ENCODE data around the gene ZXDC.

The ZXDC gene

GRCh38 chr3:126509597-126510307, 34.1 kb upstream of the ZXDC start:
- no peak overlapping the region for H3K4me3 ChIP-seq (ENCODE audit: low read length)
- no peaks in the 10 kb centered on the region for H3K9me3 ChIP-seq (ENCODE audit: control insufficient read depth, low read depth, low read length)
- H3K27ac ChIP-seq (ENCODE audit: low read length), result no peak overlapping the region
- no peak overlapping the region for H3K9ac ChIP-seq (ENCODE audit: low read length)
- no peaks in the 10 kb centered on the region for H3K27me3 ChIP-seq (ENCODE audit: control insufficient read depth, insufficient read depth, low read length)
- H3K4me1 ChIP-seq (ENCODE audit: control insufficient read depth, low read depth, low read length), result no peaks in the 10 kb centered on the region
- no peaks in the 10 kb centered on the region for H3K36me3 ChIP-seq (ENCODE audit: control insufficient read depth, low read depth, low read length)

GRCh38 chr3:126508564-126508964, 32.9 kb upstream of the ZXDC start:
- no peaks in the 10 kb centered on the region for H3K36me3 ChIP-seq (ENCODE audit: control insufficient read depth, low read depth, low read length)
- H3K9me3 ChIP-seq (ENCODE audit: control insufficient read depth, low read depth, low read length), result no peaks in the 10 kb centered on the region
- no peak overlapping the region for H3K9ac ChIP-seq (ENCODE audit: low read length)
- no peak overlapping the region for H3K4me3 ChIP-seq (ENCODE audit: low read length)
- H3K27ac ChIP-seq (ENCODE audit: low read length), result no peak overlapping the region
- no peaks in the 10 kb centered on the region for H3K27me3 ChIP-seq (ENCODE audit: control insufficient read depth, insufficient read depth, low read length)
- no peaks in the 10 kb centered on the region for H3K4me1 ChIP-seq (ENCODE audit: control insufficient read depth, low read depth, low read length)

GRCh38 chr3:126507886-126508285, 32.2 kb upstream of the ZXDC start:
- no peak overlapping the region for H3K4me3 ChIP-seq (ENCODE audit: low read length)
- no peak overlapping the region for H3K9ac ChIP-seq (ENCODE audit: low read length)
- no peaks in the 10 kb centered on the region for H3K27me3 ChIP-seq (ENCODE audit: control insufficient read depth, insufficient read depth, low read length)
- no peak overlapping the region for H3K27ac ChIP-seq (ENCODE audit: low read length)
- H3K9me3 ChIP-seq (ENCODE audit: control insufficient read depth, low read depth, low read length), result no peaks in the 10 kb centered on the region
- H3K4me1 ChIP-seq (ENCODE audit: control insufficient read depth, low read depth, low read length), result no peaks in the 10 kb centered on the region
- H3K36me3 ChIP-seq (ENCODE audit: control insufficient read depth, low read depth, low read length), result no peaks in the 10 kb centered on the region

GRCh38 chr3:126503701-126504100, 28.0 kb upstream of the ZXDC start:
- Histone ChIP-seq H3K9ac (ENCODE audit: low read length) (no peak overlapping the region), H3K36me3 (ENCODE audit: control insufficient read depth, low read depth, low read length) (no peaks in the 10 kb centered on the region), H3K27me3 (ENCODE audit: control insufficient read depth, insufficient read depth, low read length) (no peaks in the 10 kb centered on the region), H3K4me3 (ENCODE audit: low read length) (no peak overlapping the region), H3K4me1 (ENCODE audit: control insufficient read depth, low read depth, low read length) (peaks cover 16% of the 10 kb centered on the region), H3K27ac (ENCODE audit: low read length) (no peak overlapping the region), H3K9me3 (ENCODE audit: control insufficient read depth, low read depth, low read length) (no peaks in the 10 kb centered on the region)

GRCh38 chr3:126502656-126503055, 27.0 kb upstream of the ZXDC start:
- no peak overlapping the region for H3K9ac ChIP-seq (ENCODE audit: low read length)

GRCh38 chr3:126501736-126502135, 26.0 kb upstream of the ZXDC start:
- H3K27me3 ChIP-seq (ENCODE audit: control insufficient read depth, insufficient read depth, low read length), result no peaks in the 10 kb centered on the region
- no peaks in the 10 kb centered on the region for H3K9me3 ChIP-seq (ENCODE audit: control insufficient read depth, low read depth, low read length)
- peaks cover 20% of the 10 kb centered on the region for H3K4me1 ChIP-seq (ENCODE audit: control insufficient read depth, low read depth, low read length)
- H3K9ac ChIP-seq (ENCODE audit: low read length), result no peak overlapping the region
- no peak overlapping the region for H3K4me3 ChIP-seq (ENCODE audit: low read length)
- no peaks in the 10 kb centered on the region for H3K36me3 ChIP-seq (ENCODE audit: control insufficient read depth, low read depth, low read length)
- no peak overlapping the region for H3K27ac ChIP-seq (ENCODE audit: low read length)

More at GRCh38 chr3:126502656-126503055, 27.0 kb upstream of the ZXDC start:
- Histone ChIP-seq H3K9me3 (ENCODE audit: control insufficient read depth, low read depth, low read length) (no peaks in the 10 kb centered on the region), H3K27ac (ENCODE audit: low read length) (no peak overlapping the region), H3K4me3 (ENCODE audit: low read length) (no peak overlapping the region), H3K36me3 (ENCODE audit: control insufficient read depth, low read depth, low read length) (no peaks in the 10 kb centered on the region), H3K27me3 (ENCODE audit: control insufficient read depth, insufficient read depth, low read length) (no peaks in the 10 kb centered on the region), H3K4me1 (ENCODE audit: control insufficient read depth, low read depth, low read length) (peaks cover 20% of the 10 kb centered on the region)

GRCh38 chr3:126501054-126501453, 25.4 kb upstream of the ZXDC start:
- Histone ChIP-seq H3K9me3 (ENCODE audit: control insufficient read depth, low read depth, low read length) (no peaks in the 10 kb centered on the region), H3K36me3 (ENCODE audit: control insufficient read depth, low read depth, low read length) (no peaks in the 10 kb centered on the region), H3K9ac (ENCODE audit: low read length) (no peak overlapping the region), H3K27me3 (ENCODE audit: control insufficient read depth, insufficient read depth, low read length) (no peaks in the 10 kb centered on the region), H3K4me3 (ENCODE audit: low read length) (no peak overlapping the region), H3K4me1 (ENCODE audit: control insufficient read depth, low read depth, low read length) (peaks cover 20% of the 10 kb centered on the region), H3K27ac (ENCODE audit: low read length) (no peak overlapping the region)

GRCh38 chr3:126500016-126500415, 24.3 kb upstream of the ZXDC start:
- Histone ChIP-seq H3K36me3 (ENCODE audit: control insufficient read depth, low read depth, low read length) (no peaks in the 10 kb centered on the region), H3K4me3 (ENCODE audit: low read length) (no peak overlapping the region), H3K27ac (ENCODE audit: low read length) (no peak overlapping the region), H3K4me1 (ENCODE audit: control insufficient read depth, low read depth, low read length) (peaks cover 20% of the 10 kb centered on the region), H3K9me3 (ENCODE audit: control insufficient read depth, low read depth, low read length) (no peaks in the 10 kb centered on the region), H3K9ac (ENCODE audit: low read length) (no peak overlapping the region), H3K27me3 (ENCODE audit: control insufficient read depth, insufficient read depth, low read length) (no peaks in the 10 kb centered on the region)

- no peak overlapping the region for H3K27ac ChIP-seq (ENCODE audit: low read length)
- no peak overlapping the region for H3K9ac ChIP-seq (ENCODE audit: low read length)
- peaks cover 20% of the 10 kb centered on the region for H3K4me1 ChIP-seq (ENCODE audit: control insufficient read depth, low read depth, low read length)
- no peaks in the 10 kb centered on the region for H3K36me3 ChIP-seq (ENCODE audit: control insufficient read depth, low read depth, low read length)
- H3K4me3 ChIP-seq (ENCODE audit: low read length), result no peak overlapping the region
- no peaks in the 10 kb centered on the region for H3K27me3 ChIP-seq (ENCODE audit: control insufficient read depth, insufficient read depth, low read length)
- no peaks in the 10 kb centered on the region for H3K9me3 ChIP-seq (ENCODE audit: control insufficient read depth, low read depth, low read length)
These were observed 23.7 kb upstream of the ZXDC start for GRCh38 chr3:126499401-126499800.

- Histone ChIP-seq H3K4me3 (ENCODE audit: low read length) (no peak overlapping the region), H3K9me3 (ENCODE audit: control insufficient read depth, low read depth, low read length) (no peaks in the 10 kb centered on the region), H3K27me3 (ENCODE audit: control insufficient read depth, insufficient read depth, low read length) (no peaks in the 10 kb centered on the region), H3K4me1 (ENCODE audit: control insufficient read depth, low read depth, low read length) (peaks cover 20% of the 10 kb centered on the region), H3K27ac (ENCODE audit: low read length) (no peak overlapping the region), H3K36me3 (ENCODE audit: control insufficient read depth, low read depth, low read length) (no peaks in the 10 kb centered on the region), H3K9ac (ENCODE audit: low read length) (no peak overlapping the region)
These were observed 23.2 kb upstream of the ZXDC start for GRCh38 chr3:126498929-126499328.

- H3K27ac ChIP-seq (ENCODE audit: low read length), result no peak overlapping the region
- H3K36me3 ChIP-seq (ENCODE audit: control insufficient read depth, low read depth, low read length), result no peaks in the 10 kb centered on the region
- H3K9ac ChIP-seq (ENCODE audit: low read length), result no peak overlapping the region
- H3K9me3 ChIP-seq (ENCODE audit: control insufficient read depth, low read depth, low read length), result no peaks in the 10 kb centered on the region
- H3K4me1 ChIP-seq (ENCODE audit: control insufficient read depth, low read depth, low read length), result peaks cover 20% of the 10 kb centered on the region
- no peaks in the 10 kb centered on the region for H3K27me3 ChIP-seq (ENCODE audit: control insufficient read depth, insufficient read depth, low read length)
- no peak overlapping the region for H3K4me3 ChIP-seq (ENCODE audit: low read length)
These were observed 22.8 kb upstream of the ZXDC start for GRCh38 chr3:126498461-126498860.

- no peak overlapping the region for H3K27ac ChIP-seq (ENCODE audit: low read length)
- no peaks in the 10 kb centered on the region for H3K36me3 ChIP-seq (ENCODE audit: control insufficient read depth, low read depth, low read length)
- peaks cover 20% of the 10 kb centered on the region for H3K4me1 ChIP-seq (ENCODE audit: control insufficient read depth, low read depth, low read length)
- H3K27me3 ChIP-seq (ENCODE audit: control insufficient read depth, insufficient read depth, low read length), result no peaks in the 10 kb centered on the region
- no peaks in the 10 kb centered on the region for H3K9me3 ChIP-seq (ENCODE audit: control insufficient read depth, low read depth, low read length)
- H3K4me3 ChIP-seq (ENCODE audit: low read length), result no peak overlapping the region
- no peak overlapping the region for H3K9ac ChIP-seq (ENCODE audit: low read length)
These were observed 22.3 kb upstream of the ZXDC start for GRCh38 chr3:126497956-126498355.

Data from iPS-18a (cell line).